HEK293 (cell line): ENCODE results near the gene C2orf76.
A peak's percentile ranks its signal among the peaks of the same experiment; 100 is the strongest.

Experiments
- CTCF ChIA-PET: fragments of 350-600 bp; formaldehyde crosslinking; extraction: SDS; loops from one replicate; lab custom pipeline; 2021; ENCODE audit warnings: antibody characterized with exemption; lab: Yijun Ruan, JAX
- POLR2A ChIA-PET: fragments of 300-600 bp; formaldehyde crosslinking; extraction: SDS; loops from one replicate; lab custom pipeline; 2020; ENCODE audit warnings: antibody characterized with exemption, inconsistent platforms; lab: Yijun Ruan, JAX
- H3K27ac ChIP-seq: fragments of 200-500 bp; sonication (Bioruptor generic); 2 replicates; pipeline ENCODE4 v1.5.1; 2014; ENCODE audit warnings: low read depth, low read length, control low read depth, inconsistent platforms; ENCODE audit errors: extremely low read depth
- H3K36me3 ChIP-seq, 2 experiments: fragments of 200-500 bp in 1 of 2; sonication (Bioruptor generic) in 1 of 2; 1 replicate in 1 of 2; 2 replicates in 1 of 2; pipeline ENCODE4 v1.5.1; 2014 to 2017; ENCODE audit warnings: inconsistent platforms in 2 of 2, low read length in 2 of 2; ENCODE audit not compliant: control insufficient read depth in 2 of 2, insufficient read depth in 1 of 2
- H3K4me1 ChIP-seq: fragments of 200-500 bp; sonication (Bioruptor generic); 2 replicates; pipeline ENCODE4 v1.5.1; 2014; ENCODE audit warnings: mild to moderate bottlenecking, low read length, inconsistent platforms; ENCODE audit not compliant: control insufficient read depth, insufficient read depth
- H3K4me3 ChIP-seq: 2 replicates; pipeline ENCODE4 v1.5.1; 2011; ENCODE audit warnings: low read depth, mild to moderate bottlenecking, control low read depth, low read length, moderate library complexity
- H3K9me3 ChIP-seq: fragments of 200-500 bp; sonication (Bioruptor generic); 2 replicates; pipeline ENCODE4 v1.5.1; 2014; ENCODE audit warnings: low read depth, low read length, inconsistent platforms; ENCODE audit not compliant: control insufficient read depth, insufficient read depth
- KLF10 ChIP-seq: fragments of 450-650 bp; IDR thresholded peaks from 2 replicates; pipeline ENCODE4 v1.5.1; 2018; ENCODE audit warnings: missing biosample characterization, mild to moderate bottlenecking, missing genetic modification characterization
- KLF17 ChIP-seq: fragments of 450-650 bp; formaldehyde crosslinking; IDR thresholded peaks from 2 replicates; pipeline ENCODE4 v1.5.1; 2016; ENCODE audit warnings: missing biosample characterization, missing genetic modification characterization
- KLF9 ChIP-seq: fragments of 450-650 bp; formaldehyde crosslinking; IDR thresholded peaks from 2 replicates; pipeline ENCODE4 v1.5.1; 2016; ENCODE audit warnings: missing biosample characterization, missing genetic modification characterization, low read depth
- OSR2 ChIP-seq: fragments of 450-650 bp; formaldehyde crosslinking; IDR thresholded peaks from 2 replicates; pipeline ENCODE4 v1.5.1; 2016; ENCODE audit warnings: missing biosample characterization, missing genetic modification characterization
- SETDB1 ChIP-seq: IDR thresholded peaks from one replicate; pipeline ENCODE4 v1.6.1; 2017; ENCODE audit warnings: mild to moderate bottlenecking, low read length, moderate library complexity, mixed read lengths; ENCODE audit not compliant: insufficient read length
- TRIM28 ChIP-seq: IDR thresholded peaks from 2 replicates; pipeline ENCODE4 v1.6.1; 2011; ENCODE audit warnings: low read length, control low read depth, borderline replicate concordance
- ZBTB10 ChIP-seq: fragments of 450-650 bp; formaldehyde crosslinking; IDR thresholded peaks from 2 replicates; pipeline ENCODE4 v1.5.1; 2016; ENCODE audit warnings: missing biosample characterization, missing genetic modification characterization
- ZBTB21 ChIP-seq: fragments of 450-650 bp; formaldehyde crosslinking; IDR thresholded peaks from 2 replicates; pipeline ENCODE4 v1.5.1; 2017; ENCODE audit warnings: missing biosample characterization, missing genetic modification characterization
- ZBTB7A ChIP-seq: fragments of 450-650 bp; formaldehyde crosslinking; IDR thresholded peaks from 2 replicates; pipeline ENCODE4 v1.5.1; 2016; ENCODE audit warnings: low read depth, missing biosample characterization, missing genetic modification characterization
- ZEB2 ChIP-seq: fragments of 450-650 bp; formaldehyde crosslinking; IDR thresholded peaks from 2 replicates; pipeline ENCODE4 v1.5.1; 2016; ENCODE audit warnings: missing biosample characterization, missing genetic modification characterization
- ZFHX2 ChIP-seq: fragments of 450-650 bp; formaldehyde crosslinking; conservative IDR thresholded peaks from 2 replicates; pipeline ENCODE4 v1.5.1; 2016; ENCODE audit warnings: missing biosample characterization, missing genetic modification characterization
- ZIC2 ChIP-seq: fragments of 450-650 bp; formaldehyde crosslinking; IDR thresholded peaks from 2 replicates; pipeline ENCODE4 v1.5.1; 2016; ENCODE audit warnings: missing biosample characterization, missing genetic modification characterization
- ZNF155 ChIP-seq: fragments of 450-650 bp; formaldehyde crosslinking; IDR thresholded peaks from 2 replicates; pipeline ENCODE4 v1.5.1; 2016; ENCODE audit warnings: missing biosample characterization, missing genetic modification characterization
- ZNF16 ChIP-seq: fragments of 450-650 bp; formaldehyde crosslinking; IDR thresholded peaks from 2 replicates; pipeline ENCODE4 v1.5.1; 2016; ENCODE audit warnings: low read depth, missing biosample characterization, missing genetic modification characterization
- ZNF202 ChIP-seq: fragments of 450-650 bp; formaldehyde crosslinking; IDR thresholded peaks from 2 replicates; pipeline ENCODE4 v1.5.1; 2016; ENCODE audit warnings: missing biosample characterization, missing genetic modification characterization, borderline replicate concordance
- ZNF311 ChIP-seq: fragments of 450-650 bp; formaldehyde crosslinking; IDR thresholded peaks from 2 replicates; pipeline ENCODE4 v1.5.1; 2017; ENCODE audit warnings: missing biosample characterization, missing genetic modification characterization, borderline replicate concordance
- ZNF341 ChIP-seq: fragments of 450-650 bp; formaldehyde crosslinking; IDR thresholded peaks from 2 replicates; pipeline ENCODE4; 2016; ENCODE audit warnings: low read depth, missing biosample characterization, missing genetic modification characterization
- ZNF354C ChIP-seq: fragments of 450-650 bp; formaldehyde crosslinking; IDR thresholded peaks from 2 replicates; pipeline ENCODE4 v1.5.1; 2016; ENCODE audit warnings: missing biosample characterization, missing genetic modification characterization, low read depth, borderline replicate concordance
- ZNF394 ChIP-seq: fragments of 450-650 bp; formaldehyde crosslinking; IDR thresholded peaks from 2 replicates; pipeline ENCODE4 v1.5.1; 2016; ENCODE audit warnings: missing biosample characterization, missing genetic modification characterization, mild to moderate bottlenecking, moderate library complexity, borderline replicate concordance
- ZNF518A ChIP-seq: fragments of 450-650 bp; formaldehyde crosslinking; conservative IDR thresholded peaks from 2 replicates; pipeline ENCODE4 v1.5.1; 2016; ENCODE audit warnings: low read depth, missing biosample characterization, missing genetic modification characterization
- ZNF600 ChIP-seq: fragments of 450-650 bp; formaldehyde crosslinking; IDR thresholded peaks from 2 replicates; pipeline ENCODE4 v1.5.1; 2016; ENCODE audit warnings: missing biosample characterization, missing genetic modification characterization
- ZNF626 ChIP-seq: fragments of 450-650 bp; sonication (Bioruptor Pico); formaldehyde crosslinking; IDR thresholded peaks from 2 replicates; pipeline ENCODE4 v1.5.1; 2018; ENCODE audit warnings: missing biosample characterization, missing genetic modification characterization, inconsistent platforms
- ZNF639 ChIP-seq: fragments of 450-650 bp; formaldehyde crosslinking; IDR thresholded peaks from 2 replicates; pipeline ENCODE4 v1.5.1; 2016; ENCODE audit warnings: missing biosample characterization, missing genetic modification characterization
- ZNF645 ChIP-seq: fragments of 450-650 bp; formaldehyde crosslinking; IDR thresholded peaks from 2 replicates; pipeline ENCODE4; 2016; ENCODE audit warnings: missing biosample characterization, missing genetic modification characterization

C2orf76 gene

GRCh38 chr2:119255760-119256581 lies 110.7 kb downstream of the C2orf76 start (continued):
- TF ChIP-seq KLF17 (tag by site-specific recombination) = peak; percentile 29; the same call in 1 of the 2 replicates
- TF ChIP-seq ZEB2 (tag by site-specific recombination) = 0 out of 2 replicates have a peak, but pooled peaks have one; percentile 36
- no peak for TF ChIP-seq ZNF354C (tag by site-specific recombination)
- 0 out of 2 replicates have a peak, but pooled peaks have one; percentile 30 for TF ChIP-seq ZNF518A (tag by site-specific recombination)
- TF ChIP-seq OSR2 (tag by site-specific recombination) = peak; percentile 53
- TF ChIP-seq ZNF600 (tag by site-specific recombination) = peak; percentile 58
- TF ChIP-seq SETDB1 = peak; percentile 41
- TF ChIP-seq ZIC2 (tag by site-specific recombination) = peak; percentile 60
- 0 out of 2 replicates have a peak, but pooled peaks have one; percentile 16 for TF ChIP-seq TRIM28
- peak; percentile 93 for TF ChIP-seq ZFHX2 (tag by site-specific recombination)

GRCh38 chr2:119254601-119255080 lies 112.0 kb downstream of the C2orf76 start:
- H3K9me3 ChIP-seq = no peaks in the 10 kb centered on the region
- no peak overlapping the region for H3K4me3 ChIP-seq
- H3K36me3 ChIP-seq = peaks cover 0 to 43% of the 10 kb centered on the region in 2 experiments; a peak in 2 of 3 replicates
- H3K27ac ChIP-seq = no peak overlapping the region
- H3K4me1 ChIP-seq = peaks cover 14% of the 10 kb centered on the region
- CTCF ChIA-PET = interaction anchor here (2.1 to 2.3 kb wide), 2 partner anchors 11 to 35 kb away, joined by 11 read pairs; no protein-coding TSS in a partner anchor
- POLR2A ChIA-PET = interaction anchor here (1.2 kb wide), 1 partner anchor 31 kb away, joined by 3 read pairs; the partner anchor contains the start of gene STEAP3
- TF ChIP-seq ZNF639 (tag by site-specific recombination) = no peak
- no peak for TF ChIP-seq ZNF626 (tag by site-specific recombination)
- TF ChIP-seq ZBTB7A (tag by site-specific recombination) = no peak
- no peak for TF ChIP-seq KLF9 (tag by site-specific recombination)
- TF ChIP-seq ZNF311 (tag by site-specific recombination) = no peak
- TF ChIP-seq ZBTB21 = no peak
- TF ChIP-seq ZNF645 (tag by site-specific recombination) = no peak
- no peak for TF ChIP-seq ZNF341 (tag by site-specific recombination)
- TF ChIP-seq SETDB1 = no peak
- no peak for TF ChIP-seq ZNF16 (tag by site-specific recombination)
- TF ChIP-seq ZBTB10 = no peak
- no peak for TF ChIP-seq ZNF202
- TF ChIP-seq KLF10 (tag by site-specific recombination) = no peak
- no peak for TF ChIP-seq ZNF155 (tag by site-specific recombination)
- TF ChIP-seq ZNF394 (tag by site-specific recombination) = no peak
